Measurements from ENCODE around the gene STK36.

DNA sequence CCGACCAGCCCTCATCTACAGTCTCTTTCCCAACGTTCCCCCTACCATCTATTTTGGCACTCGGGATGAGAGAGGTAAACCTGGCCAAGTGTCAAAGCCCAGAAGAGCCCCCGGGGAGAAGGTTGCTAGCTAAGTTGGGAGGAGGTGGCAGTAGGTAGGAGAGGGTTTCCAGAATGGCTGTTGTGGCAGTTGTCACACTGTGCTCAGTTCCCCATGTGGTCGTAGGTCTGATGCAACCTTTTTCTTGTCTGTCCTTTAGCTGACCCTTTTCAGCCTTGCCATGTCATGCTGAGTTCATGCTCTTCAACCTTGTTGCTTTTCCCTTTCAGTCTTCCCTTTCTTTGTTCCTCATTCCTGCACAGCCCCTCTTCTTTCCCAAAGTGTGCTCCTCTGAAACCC lies 73.3 kb downstream of the STK36 start:
- TF ChIP-seq, protein P1, sequence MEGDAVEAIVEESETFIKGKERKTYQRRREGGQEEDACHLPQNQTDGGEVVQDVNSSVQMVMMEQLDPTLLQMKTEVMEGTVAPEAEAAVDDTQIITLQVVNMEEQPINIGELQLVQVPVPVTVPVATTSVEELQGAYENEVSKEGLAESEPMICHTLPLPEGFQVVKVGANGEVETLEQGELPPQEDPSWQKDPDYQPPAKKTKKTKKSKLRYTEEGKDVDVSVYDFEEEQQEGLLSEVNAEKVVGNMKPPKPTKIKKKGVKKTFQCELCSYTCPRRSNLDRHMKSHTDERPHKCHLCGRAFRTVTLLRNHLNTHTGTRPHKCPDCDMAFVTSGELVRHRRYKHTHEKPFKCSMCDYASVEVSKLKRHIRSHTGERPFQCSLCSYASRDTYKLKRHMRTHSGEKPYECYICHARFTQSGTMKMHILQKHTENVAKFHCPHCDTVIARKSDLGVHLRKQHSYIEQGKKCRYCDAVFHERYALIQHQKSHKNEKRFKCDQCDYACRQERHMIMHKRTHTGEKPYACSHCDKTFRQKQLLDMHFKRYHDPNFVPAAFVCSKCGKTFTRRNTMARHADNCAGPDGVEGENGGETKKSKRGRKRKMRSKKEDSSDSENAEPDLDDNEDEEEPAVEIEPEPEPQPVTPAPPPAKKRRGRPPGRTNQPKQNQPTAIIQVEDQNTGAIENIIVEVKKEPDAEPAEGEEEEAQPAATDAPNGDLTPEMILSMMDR (IDR thresholded peaks at IDR 0.05): no peak
- no peak for TF ChIP-seq POLR2A (IDR thresholded peaks at IDR 0.05)
